IPS-18c (cell line): ENCODE data around the gene DPF1.
A peak's percentile ranks its signal among the peaks of the same experiment; 100 is the strongest.

Experiments used
- H3K4me3 ChIP-seq: 2 replicates; pipeline ENCODE4 v1.7.0; 2013; ENCODE audit warnings: low read depth, mild to moderate bottlenecking, low read length, moderate library complexity; ENCODE audit not compliant: insufficient read depth
- H3K9me3 ChIP-seq: one replicate; pipeline ENCODE4 v1.6.1; 2013; ENCODE audit warnings: mild to moderate bottlenecking, low read length, moderate library complexity; ENCODE audit not compliant: control insufficient read depth, insufficient read depth

DPF1 gene

DNA sequence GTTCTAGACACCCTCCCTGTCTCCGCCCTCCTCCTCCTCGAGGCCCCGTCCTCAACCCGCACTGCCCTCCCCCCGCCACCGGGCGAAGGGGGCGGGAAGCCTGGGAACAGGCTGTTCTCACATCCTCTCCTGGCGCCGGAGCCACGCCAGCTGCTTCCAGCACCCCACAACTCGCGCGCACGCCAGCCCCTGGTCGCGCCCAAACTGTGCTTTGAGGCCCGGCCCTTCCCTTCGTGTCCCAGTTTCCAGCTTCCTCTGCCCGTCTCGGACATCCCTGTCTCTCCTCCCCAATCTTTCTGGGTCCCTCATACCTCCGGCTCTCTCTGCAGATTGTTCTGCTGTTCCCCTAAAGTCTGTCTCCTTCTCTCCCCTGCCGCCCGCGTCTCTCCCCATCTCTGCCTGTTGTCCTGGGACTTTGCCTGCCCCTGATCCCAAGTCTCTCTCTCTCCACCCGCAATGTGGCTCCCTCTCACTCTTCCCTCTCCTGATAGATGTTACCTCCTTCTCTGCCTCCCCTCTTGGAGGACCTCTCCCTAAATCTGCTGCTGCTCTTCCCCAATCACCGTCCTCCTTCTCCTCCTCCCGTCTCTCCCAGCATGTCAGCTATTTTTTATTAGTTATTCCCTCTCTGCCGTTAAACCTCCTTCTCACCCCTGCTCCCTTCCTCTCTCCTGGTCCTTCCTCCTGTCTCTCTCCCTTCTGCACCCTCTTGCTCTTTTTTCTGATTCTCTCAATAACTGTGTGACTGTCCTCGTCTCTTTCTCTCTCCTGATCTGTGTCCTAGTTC, 14.2 kb downstream of the DPF1 start:
- Histone ChIP-seq H3K9me3 (no peaks in the 10 kb centered on the region), H3K4me3 (peak overlapping the region; percentile 65)

DNA sequence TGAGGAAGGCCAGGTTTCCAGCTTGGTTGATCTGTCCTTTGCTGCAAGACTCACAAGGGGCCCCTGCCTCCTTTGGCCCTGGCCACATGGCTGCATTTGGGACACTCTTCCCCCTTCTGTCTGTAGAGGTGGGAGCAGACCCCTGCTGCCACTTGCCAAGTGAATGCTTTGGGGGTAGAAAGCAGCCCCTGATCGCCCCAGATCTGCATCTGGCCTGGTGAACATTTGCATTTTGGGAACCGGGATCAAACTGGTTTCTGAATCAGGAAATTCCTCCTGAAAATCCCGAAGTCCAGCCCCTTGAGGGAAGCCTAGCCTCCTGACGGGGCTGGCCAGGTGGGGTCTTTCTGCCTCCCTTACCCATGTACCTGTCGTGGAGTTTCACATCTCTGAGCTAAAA, 14.9 kb downstream of the DPF1 start:
- peak overlapping the region; percentile 65 for H3K4me3 ChIP-seq

DNA sequence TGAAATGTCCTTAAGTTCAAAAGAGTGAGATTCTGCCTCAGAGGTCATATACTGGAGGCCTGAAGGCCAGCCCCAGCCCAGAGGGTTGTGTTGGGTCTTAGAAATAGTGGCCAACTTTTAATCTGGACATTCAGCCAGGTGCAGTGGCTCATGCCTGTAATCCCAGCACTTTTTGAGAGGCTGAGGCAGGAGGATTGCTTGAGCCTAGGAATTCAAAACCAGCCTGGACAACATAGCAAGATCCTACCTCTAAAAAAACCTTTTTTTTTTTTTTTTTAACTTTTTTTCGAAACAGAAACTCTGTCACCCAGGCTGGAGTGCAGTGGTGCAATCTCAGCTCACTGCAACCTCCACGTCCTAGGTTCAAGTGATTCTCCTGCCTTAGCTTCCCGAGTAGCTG, 15.5 kb downstream of the DPF1 start:
- H3K4me3 ChIP-seq: no peak overlapping the region
- no peaks in the 10 kb centered on the region for H3K9me3 ChIP-seq

More for the DNA sequence above, 14.9 kb downstream of the DPF1 start:
- H3K9me3 ChIP-seq: no peaks in the 10 kb centered on the region

DNA sequence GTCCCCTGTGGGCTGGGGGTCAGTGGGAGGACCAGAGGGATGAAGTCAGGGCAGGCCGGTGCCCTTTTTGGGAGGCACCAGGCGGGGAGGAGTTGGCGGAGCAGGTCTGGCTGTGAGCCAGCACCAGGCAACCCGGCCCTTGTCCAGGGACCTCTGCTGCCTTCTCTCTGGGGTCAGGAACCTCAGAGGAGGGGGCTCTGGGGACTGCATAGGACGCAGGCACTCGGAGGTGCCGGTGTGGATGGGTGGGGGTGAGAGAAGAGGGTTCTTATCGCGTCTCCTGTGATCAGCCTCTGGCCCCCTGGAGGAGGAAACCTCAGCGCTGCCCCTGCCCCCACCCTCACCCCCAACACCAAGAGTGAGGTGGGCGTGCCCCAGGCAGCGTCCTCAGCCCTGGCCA, 16.5 kb downstream of the DPF1 start:
- H3K4me3 ChIP-seq: no peak overlapping the region
- H3K9me3 ChIP-seq: no peaks in the 10 kb centered on the region

DNA sequence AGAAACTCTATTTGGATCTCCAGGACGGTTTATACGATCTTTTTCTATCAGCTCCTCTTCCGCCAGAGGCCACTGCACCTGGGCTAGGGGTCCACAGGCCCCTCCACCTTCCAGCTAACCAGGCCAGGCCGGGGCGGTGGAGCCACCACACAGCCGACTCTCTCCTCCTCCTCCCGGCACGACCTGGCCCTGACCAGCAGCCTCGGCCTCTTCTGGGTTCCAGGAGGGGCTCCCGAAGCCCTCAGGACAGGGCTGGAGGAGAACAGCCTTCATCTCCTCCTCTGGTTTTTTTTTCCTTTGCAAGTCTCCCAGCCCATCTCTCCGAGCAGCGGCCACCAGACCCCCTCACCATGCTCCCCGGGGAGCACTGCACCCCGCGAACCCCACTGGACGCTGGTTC, 17.1 kb downstream of the DPF1 start:
- no peaks in the 10 kb centered on the region for H3K9me3 ChIP-seq
- no peak overlapping the region for H3K4me3 ChIP-seq

DNA sequence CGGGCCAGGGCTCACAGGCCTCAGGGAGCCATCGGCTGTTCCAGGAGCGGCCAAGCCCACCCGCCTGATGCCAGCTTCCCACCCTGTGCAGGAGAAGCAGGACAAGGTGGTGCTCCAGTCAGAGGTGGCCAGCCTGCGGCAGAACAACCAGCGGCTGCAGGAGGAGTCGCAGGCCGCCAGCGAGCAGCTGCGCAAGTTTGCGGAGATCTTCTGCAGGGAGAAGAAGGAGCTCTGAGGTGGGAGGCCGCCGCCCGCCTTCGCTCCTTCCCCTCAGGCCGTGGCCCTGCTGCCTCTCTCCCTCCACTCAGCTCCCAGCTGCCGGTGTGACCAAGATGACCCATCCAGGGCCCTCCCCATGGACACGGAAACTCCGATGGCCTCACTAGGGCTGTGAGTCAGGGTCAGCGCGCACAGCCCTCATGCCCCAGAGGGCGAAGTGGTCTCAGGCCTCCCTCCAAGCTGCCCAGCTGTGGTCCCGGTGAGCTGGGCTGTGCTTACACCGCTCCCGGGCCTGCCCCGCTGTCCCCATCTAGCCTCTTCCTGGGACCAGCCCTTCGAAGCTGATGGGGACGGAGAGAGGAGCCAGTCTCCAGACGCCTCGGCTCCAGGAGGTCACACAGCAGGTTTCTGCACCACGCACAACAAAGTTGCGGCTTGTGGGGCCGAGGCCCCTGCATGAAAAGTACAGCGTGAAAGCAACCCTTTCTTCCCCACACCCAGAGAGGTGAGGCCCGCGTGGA, 17.8 kb downstream of the DPF1 start:
- no peak overlapping the region for H3K4me3 ChIP-seq
- no peaks in the 10 kb centered on the region for H3K9me3 ChIP-seq

DNA sequence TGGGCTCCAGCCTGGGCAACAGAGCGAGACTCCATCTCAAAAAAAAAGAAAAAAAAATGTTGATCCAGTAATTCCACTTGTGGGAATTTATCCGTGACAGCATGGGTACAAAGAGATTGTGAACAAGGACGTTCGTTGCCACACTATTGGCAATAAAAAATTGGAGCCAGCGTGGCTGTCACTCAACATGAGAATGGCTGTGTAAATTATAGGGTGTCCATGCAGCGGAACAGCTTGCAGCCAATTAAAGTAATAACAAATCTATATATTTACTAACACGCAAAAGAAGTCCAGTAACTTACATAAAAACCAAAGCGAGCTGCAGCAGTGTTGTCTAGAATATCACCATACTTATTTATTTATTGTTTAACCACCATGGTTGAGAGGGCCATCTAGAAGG, 19.3 kb downstream of the DPF1 start:
- no peaks in the 10 kb centered on the region for H3K9me3 ChIP-seq

DNA sequence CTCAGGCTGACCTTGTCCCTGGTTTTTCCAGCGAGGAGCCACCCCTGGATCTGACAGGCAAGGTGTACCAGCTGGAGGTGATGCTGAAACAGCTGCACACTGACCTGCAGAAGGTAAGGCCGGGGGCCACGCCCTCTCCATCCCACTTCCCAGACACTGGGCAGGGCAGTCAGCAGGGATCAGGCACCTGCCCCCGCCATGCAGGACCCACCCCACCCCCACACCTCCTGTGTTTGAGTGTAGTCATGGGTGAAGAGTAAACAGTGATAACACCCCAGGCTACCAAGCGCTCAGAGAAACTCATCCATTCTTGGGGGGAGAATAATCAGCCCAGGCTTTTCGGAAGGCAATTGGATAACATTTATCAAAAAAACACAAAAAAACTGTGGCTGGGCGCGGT, 19.9 kb downstream of the DPF1 start:
- H3K4me3 ChIP-seq: no peak overlapping the region
- H3K9me3 ChIP-seq: no peaks in the 10 kb centered on the region

More for the DNA sequence above, 19.3 kb downstream of the DPF1 start:
- no peak overlapping the region for H3K4me3 ChIP-seq

DNA sequence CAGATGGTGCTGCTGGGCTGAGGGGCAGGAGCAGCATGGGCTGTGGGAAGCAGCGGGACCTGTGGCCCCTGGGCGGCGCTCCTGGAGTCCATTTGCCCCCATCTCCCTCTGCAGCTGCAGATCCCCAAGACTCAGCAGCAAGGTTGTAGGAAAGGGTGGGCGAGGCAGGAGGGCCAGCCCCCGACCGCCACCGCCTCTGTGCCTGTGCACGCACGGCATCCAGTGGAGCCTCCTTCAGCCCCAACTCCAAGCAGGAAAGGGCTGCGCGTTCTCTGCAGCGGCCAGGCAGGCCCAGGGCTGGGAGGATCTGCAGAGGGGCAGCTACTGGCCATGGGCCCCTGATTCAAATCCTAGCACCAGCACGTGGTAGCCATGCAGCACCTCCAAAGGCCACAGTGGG, 20.8 kb downstream of the DPF1 start:
- no peak overlapping the region for H3K4me3 ChIP-seq

DNA sequence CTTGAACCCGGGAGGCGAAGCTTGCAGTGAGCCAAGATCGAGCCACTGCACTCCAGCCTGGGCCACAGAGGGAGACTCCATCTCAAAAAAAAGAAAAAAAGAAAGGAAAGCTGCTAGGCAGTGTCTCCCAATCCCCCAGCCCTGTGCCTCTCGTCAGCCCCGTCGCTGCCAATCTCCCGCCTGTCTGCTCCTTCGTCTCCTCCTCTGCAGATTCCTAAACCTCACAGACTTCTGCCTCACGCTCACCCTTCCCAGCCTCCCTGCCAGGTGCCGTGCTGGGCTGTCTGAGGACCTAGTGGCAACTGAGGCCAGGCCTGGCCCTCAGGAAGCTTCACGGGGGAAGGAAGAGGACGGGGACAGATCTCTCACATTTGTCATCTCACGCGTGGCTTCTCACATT, 21.5 kb downstream of the DPF1 start:
- Histone ChIP-seq H3K9me3 (no peaks in the 10 kb centered on the region), H3K4me3 (no peak overlapping the region)

More for the DNA sequence above, 20.8 kb downstream of the DPF1 start:
- H3K9me3 ChIP-seq: no peaks in the 10 kb centered on the region

DNA sequence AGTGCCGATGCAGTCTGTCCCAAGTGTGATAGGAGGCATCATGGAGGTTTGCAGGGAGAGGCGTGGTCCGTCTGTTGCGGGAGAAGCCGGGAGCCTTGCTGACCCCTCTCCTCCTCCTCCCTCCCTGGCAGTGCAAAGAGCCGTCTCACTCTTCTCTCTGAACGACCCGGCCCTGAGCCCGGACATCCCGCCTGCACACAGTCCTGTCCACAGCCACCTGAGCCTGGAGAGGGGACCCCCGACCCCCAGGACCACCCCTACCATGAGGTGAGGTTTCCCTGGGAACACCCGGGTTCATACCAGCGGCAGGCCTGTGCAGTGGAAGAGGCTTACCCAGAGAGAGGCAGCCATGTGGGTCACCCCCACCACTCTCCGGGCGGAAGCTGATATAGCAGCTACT, 22.3 kb downstream of the DPF1 start:
- Histone ChIP-seq H3K9me3 (no peaks in the 10 kb centered on the region), H3K4me3 (no peak overlapping the region)

DNA sequence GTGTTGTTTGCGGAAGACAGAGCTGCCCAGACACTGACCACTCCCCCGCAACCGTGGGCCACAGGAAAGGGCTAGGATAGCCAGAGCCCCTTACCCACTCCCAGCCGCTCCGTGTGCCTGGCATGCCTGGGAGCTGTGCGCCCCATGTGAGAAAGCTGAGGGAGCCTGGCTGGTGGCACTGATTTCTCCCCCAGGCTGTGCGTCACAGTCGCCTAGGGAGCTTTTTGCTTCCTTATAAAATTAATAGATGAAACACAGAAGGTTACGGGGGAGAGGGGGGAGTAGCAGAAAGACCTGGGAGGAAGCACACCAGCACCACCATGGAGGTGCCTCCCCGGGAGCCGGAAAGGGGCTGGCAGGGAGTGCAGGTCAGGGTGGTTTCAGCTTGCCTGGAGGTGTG, 24.7 kb downstream of the DPF1 start:
- Histone ChIP-seq H3K4me3 (no peak overlapping the region), H3K9me3 (no peaks in the 10 kb centered on the region)

DNA sequence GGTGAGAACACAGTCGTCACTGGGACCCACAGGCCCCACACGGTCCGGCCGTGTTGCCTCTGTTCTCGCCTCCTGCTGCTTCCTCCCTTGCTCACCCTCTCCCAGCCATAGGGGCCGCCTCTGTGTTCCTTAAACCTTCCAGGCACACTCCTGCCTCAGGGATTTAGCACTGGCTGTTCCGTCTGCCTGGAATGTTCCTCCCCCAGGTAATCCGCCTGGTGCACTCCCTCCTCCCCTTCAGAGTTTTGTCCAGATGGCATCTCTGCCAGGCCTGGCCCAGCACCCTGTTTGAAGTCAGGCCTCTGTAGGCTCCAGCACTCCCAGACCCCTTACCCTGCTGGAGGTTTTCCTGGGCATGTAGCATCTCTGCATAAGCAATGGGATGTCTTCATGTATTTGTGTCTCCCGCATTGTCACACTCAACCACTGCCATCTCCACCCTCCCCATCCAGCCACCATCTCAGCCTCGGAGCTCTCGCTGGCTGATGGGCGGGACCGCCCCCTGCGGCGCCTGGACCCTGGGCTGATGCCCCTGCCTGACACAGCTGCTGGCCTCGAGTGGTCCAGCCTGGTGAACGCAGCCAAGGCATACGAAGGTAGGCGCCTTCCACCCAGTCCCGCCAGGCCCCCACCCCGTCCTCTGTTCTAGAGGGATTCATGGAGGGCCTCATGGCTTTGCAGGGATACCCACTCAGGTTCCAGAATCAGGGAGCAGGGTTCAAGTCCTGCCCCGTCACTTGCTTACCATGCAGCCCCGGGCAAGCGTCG, 25.9 kb downstream of the DPF1 start:
- H3K4me3 ChIP-seq: no peak overlapping the region
- H3K9me3 ChIP-seq: no peaks in the 10 kb centered on the region

DNA sequence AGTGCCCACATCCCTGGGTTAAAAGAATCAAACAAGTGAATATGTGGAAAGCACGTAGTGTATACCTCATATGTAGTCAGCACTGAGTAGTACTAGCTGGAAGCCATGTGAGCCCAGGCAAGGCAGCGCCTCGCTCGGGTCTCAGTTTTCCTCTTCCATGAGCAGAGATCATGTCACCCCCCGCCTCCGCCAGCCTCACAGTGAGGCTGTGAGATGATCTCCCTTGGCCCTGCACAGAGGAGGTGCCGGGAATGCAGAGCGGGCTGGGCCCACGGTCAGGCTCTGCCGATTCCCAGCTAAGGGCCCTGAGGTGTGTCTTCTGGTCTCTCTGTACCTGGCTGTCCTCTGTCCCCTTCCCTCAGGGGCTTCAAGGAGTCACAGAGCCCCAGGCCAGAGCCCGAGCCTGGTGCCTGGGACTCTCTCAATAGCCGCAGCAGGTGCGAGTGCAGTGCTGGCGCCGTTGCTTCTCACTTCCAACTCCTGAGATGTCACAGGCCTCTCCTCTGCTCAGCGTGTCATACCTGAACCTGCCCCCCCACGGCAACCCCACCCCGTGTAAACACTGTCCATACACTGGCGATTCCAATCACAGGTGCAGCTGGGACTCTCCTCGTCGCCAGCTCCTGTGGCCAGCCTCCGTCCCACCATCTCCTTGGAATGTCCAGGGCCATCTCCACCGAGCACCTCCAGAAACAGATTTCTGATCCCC, 26.9 kb downstream of the DPF1 start:
- no peak overlapping the region for H3K4me3 ChIP-seq
- H3K9me3 ChIP-seq: no peaks in the 10 kb centered on the region

DNA sequence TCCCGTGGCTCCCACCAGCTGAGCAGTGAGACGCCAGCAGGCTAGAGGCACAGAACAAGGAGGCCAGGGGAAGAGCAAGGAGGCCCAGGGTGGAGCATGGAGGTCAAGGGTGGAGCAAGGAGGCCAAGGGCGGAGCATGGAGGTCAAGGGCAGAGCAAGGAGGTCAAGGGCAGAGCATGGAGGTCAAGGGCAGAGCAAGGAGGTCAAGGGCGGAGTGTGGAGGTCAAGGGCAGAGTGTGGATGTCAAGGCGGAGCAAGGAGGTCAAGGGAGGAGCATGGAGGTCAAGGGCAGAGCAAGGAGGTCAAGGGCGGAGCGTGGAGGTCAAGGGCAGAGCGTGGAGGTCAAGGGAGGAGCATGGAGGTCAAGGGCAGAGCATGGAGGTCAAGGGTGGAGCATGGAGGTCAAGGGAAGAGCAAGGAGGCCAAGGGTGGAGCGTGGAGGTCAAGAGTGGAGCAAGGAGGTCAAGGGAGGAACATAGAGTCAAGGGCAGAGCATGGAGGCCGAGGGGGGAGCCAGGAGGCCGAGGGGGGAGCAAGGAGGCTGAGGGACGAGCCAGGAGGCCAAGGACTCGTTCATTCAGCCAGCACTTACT, 27.7 kb downstream of the DPF1 start:
- Histone ChIP-seq H3K4me3 (no peak overlapping the region), H3K9me3 (no peaks in the 10 kb centered on the region)

DNA sequence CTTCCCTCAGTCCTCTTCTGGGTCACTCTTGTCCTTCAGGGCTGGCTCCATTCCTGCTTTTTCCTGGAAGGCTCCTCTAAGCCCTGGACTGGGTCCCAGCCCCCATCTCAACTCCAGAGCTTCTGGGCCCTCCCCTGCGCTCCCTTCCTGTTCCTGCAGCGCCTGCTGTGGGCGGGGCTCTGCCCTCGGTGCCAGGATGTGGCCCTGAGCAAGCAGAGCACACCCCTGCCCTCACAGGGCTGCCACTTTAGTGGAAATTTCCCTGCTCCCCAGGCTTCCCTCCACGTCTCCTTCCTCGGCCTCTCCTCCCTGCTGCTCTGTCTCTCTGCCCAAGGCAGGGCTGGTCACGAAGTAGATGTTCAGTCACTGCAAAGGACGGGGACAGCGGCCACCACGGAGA, 28.8 kb downstream of the DPF1 start:
- no peaks in the 10 kb centered on the region for H3K9me3 ChIP-seq
- no peak overlapping the region for H3K4me3 ChIP-seq
